Stomach smooth muscle (tissue), 2 donors: ENCODE measurements around the gene ECT2.
"Not testable (repeated sequence)": the region's sequence is repeated elsewhere in the genome, so short reads cannot be mapped to it uniquely, and the experiment has no call there.

Experiments
- H3K27ac ChIP-seq: one replicate; pipeline ENCODE4 v1.7.0; 2013; ENCODE audit warnings: mild to moderate bottlenecking, low read length, inconsistent platforms
- H3K27me3 ChIP-seq, 2 donors: one replicate each; pipeline ENCODE4 v1.7.0; 2013; ENCODE audit warnings: low read length in 2 of 2; ENCODE audit not compliant: insufficient read depth in 2 of 2, control insufficient read depth in 1 of 2
- H3K36me3 ChIP-seq, 2 donors: one replicate each; pipeline ENCODE4 v1.7.0; 2013; ENCODE audit warnings: low read length in 2 of 2; ENCODE audit not compliant: control insufficient read depth in 2 of 2, insufficient read depth in 2 of 2
- H3K4me1 ChIP-seq: one replicate; pipeline ENCODE4 v1.7.0; 2013; ENCODE audit warnings: low read length; ENCODE audit not compliant: control insufficient read depth, insufficient read depth
- H3K4me3 ChIP-seq, 2 donors: one replicate each; pipeline ENCODE4 v1.7.0; 2013; ENCODE audit warnings: low read length in 2 of 2
- H3K9ac ChIP-seq, 2 donors: one replicate each; pipeline ENCODE4 v1.7.0; 2013; ENCODE audit warnings: low read length in 2 of 2, mild to moderate bottlenecking in 1 of 2
- H3K9me3 ChIP-seq, 2 donors: one replicate each; pipeline ENCODE4 v1.7.0; 2013; ENCODE audit warnings: low read length in 2 of 2; ENCODE audit not compliant: control insufficient read depth in 2 of 2
- donor health status: healthy.
- donor health status: Pancreatic carcinoma.

ECT2 gene, protein sequence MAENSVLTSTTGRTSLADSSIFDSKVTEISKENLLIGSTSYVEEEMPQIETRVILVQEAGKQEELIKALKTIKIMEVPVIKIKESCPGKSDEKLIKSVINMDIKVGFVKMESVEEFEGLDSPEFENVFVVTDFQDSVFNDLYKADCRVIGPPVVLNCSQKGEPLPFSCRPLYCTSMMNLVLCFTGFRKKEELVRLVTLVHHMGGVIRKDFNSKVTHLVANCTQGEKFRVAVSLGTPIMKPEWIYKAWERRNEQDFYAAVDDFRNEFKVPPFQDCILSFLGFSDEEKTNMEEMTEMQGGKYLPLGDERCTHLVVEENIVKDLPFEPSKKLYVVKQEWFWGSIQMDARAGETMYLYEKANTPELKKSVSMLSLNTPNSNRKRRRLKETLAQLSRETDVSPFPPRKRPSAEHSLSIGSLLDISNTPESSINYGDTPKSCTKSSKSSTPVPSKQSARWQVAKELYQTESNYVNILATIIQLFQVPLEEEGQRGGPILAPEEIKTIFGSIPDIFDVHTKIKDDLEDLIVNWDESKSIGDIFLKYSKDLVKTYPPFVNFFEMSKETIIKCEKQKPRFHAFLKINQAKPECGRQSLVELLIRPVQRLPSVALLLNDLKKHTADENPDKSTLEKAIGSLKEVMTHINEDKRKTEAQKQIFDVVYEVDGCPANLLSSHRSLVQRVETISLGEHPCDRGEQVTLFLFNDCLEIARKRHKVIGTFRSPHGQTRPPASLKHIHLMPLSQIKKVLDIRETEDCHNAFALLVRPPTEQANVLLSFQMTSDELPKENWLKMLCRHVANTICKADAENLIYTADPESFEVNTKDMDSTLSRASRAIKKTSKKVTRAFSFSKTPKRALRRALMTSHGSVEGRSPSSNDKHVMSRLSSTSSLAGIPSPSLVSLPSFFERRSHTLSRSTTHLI

DNA sequence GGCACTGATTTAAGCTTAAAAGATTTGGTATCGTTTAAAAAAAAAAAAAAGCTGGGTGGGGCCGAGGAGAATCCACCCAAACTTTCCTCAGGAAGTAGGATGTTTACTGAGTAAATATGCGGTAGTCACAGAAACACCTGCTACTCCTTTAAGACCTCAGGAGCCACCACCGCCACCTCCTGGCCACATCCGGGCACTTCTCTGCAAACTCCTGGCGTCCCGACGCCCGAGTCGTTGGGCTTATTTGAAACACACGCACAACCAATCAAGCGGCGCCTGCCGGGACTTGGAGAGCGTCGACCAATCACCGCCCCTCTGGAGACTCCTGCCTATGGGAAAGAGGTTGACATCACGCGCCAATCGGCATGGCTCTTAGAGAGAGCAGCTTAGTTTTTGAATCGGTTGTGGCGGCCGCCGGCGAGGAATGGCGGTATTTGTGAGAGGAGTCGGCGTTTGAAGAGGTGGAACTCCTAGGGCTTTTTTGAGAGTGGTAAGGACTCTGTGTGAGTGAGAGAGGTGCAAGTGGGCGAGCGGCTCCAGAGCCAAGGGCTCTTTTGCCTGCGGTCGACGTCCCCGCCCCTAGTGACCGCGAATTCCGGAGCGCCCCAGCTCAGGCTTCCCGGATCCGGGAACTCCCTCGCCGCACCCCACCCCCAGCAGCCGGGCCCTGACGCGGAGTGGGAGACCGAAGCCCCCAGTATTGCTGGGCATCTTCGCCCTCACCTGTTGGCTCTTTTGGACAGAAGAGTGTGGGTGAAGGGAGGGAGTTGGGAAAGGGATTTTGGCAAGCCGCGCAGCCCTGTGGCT, at the start of gene ECT2:
Gene ECT2, plus strand, starts transcription at position 359 of the 807 bp plus-strand sequence. CDS start 3,805 bp downstream, outside the sequence.
- Histone ChIP-seq H3K27ac (no peak within 1 kb of the TSS), H3K4me3 (peak within 1 kb of the TSS; percentile 85), H3K36me3 (no peaks in the 10 kb centered on the region), H3K27me3 (no peaks in the 10 kb centered on the region), H3K4me1 (no peaks in the 10 kb centered on the region), H3K9ac (peak within 1 kb of the TSS; percentile 77), H3K9me3 (no peaks in the 10 kb centered on the region)

- H3K27ac ChIP-seq = no peak overlapping the region
- no peaks in the 10 kb centered on the region for H3K27me3 ChIP-seq
- H3K4me1 ChIP-seq = peaks cover 2% of the 10 kb centered on the region
- no peaks in the 10 kb centered on the region for H3K9me3 ChIP-seq
- no peaks in the 10 kb centered on the region for H3K36me3 ChIP-seq
- no peak overlapping the region for H3K9ac ChIP-seq
- H3K4me3 ChIP-seq = no peak overlapping the region
Measured at GRCh38 chr3:172700936-172701455, 49.5 kb upstream of the ECT2 start.

DNA sequence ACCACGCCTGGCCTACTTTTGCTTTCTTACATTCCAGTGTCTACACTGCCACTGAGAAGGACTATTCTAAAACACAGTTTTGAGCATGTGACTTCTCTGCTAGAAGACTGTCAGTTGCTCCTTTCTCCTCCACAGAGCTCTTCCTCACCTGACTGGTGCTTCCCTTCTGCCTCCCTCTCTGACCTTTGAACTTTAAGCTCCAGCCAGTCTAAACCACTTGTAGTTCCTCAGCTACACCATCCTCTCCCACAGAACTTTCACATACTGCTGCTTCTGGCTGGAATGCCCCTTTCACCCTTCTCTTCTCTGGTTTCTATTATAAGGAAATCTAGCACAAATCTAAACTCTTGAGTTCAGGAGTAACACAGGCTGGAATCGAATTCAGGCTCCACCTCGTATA, 48.8 kb upstream of the ECT2 start:
- Histone ChIP-seq H3K27ac (no peak overlapping the region), H3K27me3 (no peaks in the 10 kb centered on the region), H3K4me1 (peaks cover 2% of the 10 kb centered on the region), H3K36me3 (no peaks in the 10 kb centered on the region), H3K4me3 (no peak overlapping the region), H3K9ac (no peak overlapping the region), H3K9me3 (no peaks in the 10 kb centered on the region)

GRCh38 chr3:172702256-172702655, 48.3 kb upstream of the ECT2 start:
- Histone ChIP-seq H3K9ac (no peak overlapping the region), H3K4me3 (no peak overlapping the region), H3K36me3 (no peaks in the 10 kb centered on the region), H3K27me3 (no peaks in the 10 kb centered on the region), H3K27ac (no peak overlapping the region), H3K4me1 (peaks cover 2% of the 10 kb centered on the region), H3K9me3 (no peaks in the 10 kb centered on the region)

GRCh38 chr3:172702731-172703130, 47.8 kb upstream of the ECT2 start:
- H3K9ac ChIP-seq, H3K4me1 ChIP-seq, H3K27ac ChIP-seq, H3K4me3 ChIP-seq, H3K27me3 ChIP-seq, H3K36me3 ChIP-seq, H3K9me3 ChIP-seq: not testable (repeated sequence)

GRCh38 chr3:172704001-172704400, 46.5 kb upstream of the ECT2 start:
- Histone ChIP-seq H3K9ac (no peak overlapping the region), H3K27ac (no peak overlapping the region)

GRCh38 chr3:172705170-172705569, 45.4 kb upstream of the ECT2 start:
- Histone ChIP-seq H3K36me3 (no peaks in the 10 kb centered on the region), H3K9me3 (no peaks in the 10 kb centered on the region), H3K4me3 (no peak overlapping the region), H3K9ac (no peak overlapping the region), H3K27ac (no peak overlapping the region), H3K4me1 (peaks cover 11% of the 10 kb centered on the region), H3K27me3 (no peaks in the 10 kb centered on the region)

More at GRCh38 chr3:172704001-172704400, 46.5 kb upstream of the ECT2 start:
- H3K9me3 ChIP-seq = no peaks in the 10 kb centered on the region
- no peak overlapping the region for H3K4me3 ChIP-seq
- no peaks in the 10 kb centered on the region for H3K36me3 ChIP-seq
- peaks cover 2% of the 10 kb centered on the region for H3K4me1 ChIP-seq
- no peaks in the 10 kb centered on the region for H3K27me3 ChIP-seq

DNA sequence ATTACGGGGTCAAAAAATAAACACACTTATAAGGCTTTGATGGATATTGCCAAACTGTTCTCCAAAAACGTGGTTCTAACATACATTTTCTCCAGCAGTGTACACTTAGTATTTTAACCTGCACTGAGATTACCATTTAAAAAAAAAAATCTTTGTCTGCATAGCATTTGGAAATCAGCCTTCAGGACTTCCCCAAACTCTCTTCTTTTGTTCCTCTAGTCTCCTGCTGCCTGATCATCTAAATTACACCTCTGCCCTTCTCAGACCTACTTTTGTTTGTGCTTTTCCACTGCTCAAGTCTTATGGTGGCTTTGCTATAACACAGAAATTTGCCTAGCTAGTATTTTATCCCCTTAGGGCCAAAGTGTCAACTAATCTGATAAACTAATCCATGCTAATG, 43.5 kb upstream of the ECT2 start:
- H3K27me3 ChIP-seq = no peaks in the 10 kb centered on the region
- H3K4me3 ChIP-seq = no peak overlapping the region
- peaks cover 8% of the 10 kb centered on the region for H3K4me1 ChIP-seq
- no peaks in the 10 kb centered on the region for H3K36me3 ChIP-seq
- no peak overlapping the region for H3K27ac ChIP-seq
- H3K9ac ChIP-seq = no peak overlapping the region
- H3K9me3 ChIP-seq = no peaks in the 10 kb centered on the region

DNA sequence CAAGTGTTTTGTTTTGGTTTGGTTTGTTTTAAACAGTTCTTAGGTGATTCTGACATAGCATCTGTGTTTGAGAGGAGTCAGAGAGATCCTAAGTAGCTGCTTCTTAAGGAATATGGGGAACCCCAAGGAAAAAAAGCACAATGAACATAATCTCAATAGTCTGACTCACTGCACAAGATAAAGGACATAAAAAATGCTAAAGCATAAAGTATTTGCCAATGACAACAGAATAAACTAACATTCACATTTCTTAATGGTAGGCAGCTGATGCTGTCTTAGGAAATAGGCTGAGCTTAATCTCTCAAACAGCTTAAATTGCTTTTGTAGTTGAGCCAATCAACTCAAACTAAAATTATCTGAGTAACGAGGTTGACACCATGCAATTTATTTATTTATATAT, 42.6 kb upstream of the ECT2 start:
- Histone ChIP-seq H3K9ac (no peak overlapping the region), H3K4me3 (no peak overlapping the region), H3K27me3 (no peaks in the 10 kb centered on the region), H3K36me3 (no peaks in the 10 kb centered on the region), H3K4me1 (peaks cover 8% of the 10 kb centered on the region), H3K27ac (no peak overlapping the region), H3K9me3 (no peaks in the 10 kb centered on the region)
